H9 (cell line): ENCODE results near the gene BANF1. TPM values are rescaled to one million over a fixed set of nuclear protein-coding genes. Genes with fewer than 3 reads are reported as not detected.

Experiments used
- DNase-seq: peaks from one replicate; pipeline ENCODE4 v3.0.0-alpha.2; 2017
- H2AFZ ChIP-seq: one replicate; pipeline ENCODE4 v1.6.1; 2013; ENCODE audit warnings: mild to moderate bottlenecking, low read length, control low read depth, moderate library complexity
- H2AK5ac ChIP-seq: 2 replicates; pipeline ENCODE4 v1.6.1; 2013; ENCODE audit warnings: low read length, control low read depth, mixed read lengths; ENCODE audit not compliant: insufficient read length
- H2BK120ac ChIP-seq: one replicate; pipeline ENCODE4 v1.6.1; 2013; ENCODE audit warnings: low read depth, mild to moderate bottlenecking, low read length, control low read depth, inconsistent platforms; ENCODE audit not compliant: poor library complexity, severe bottlenecking
- H2BK12ac ChIP-seq: 2 replicates; pipeline ENCODE4 v1.6.1; 2013; ENCODE audit warnings: low read length, control low read depth, mixed read lengths, low read depth; ENCODE audit not compliant: insufficient read length
- H2BK15ac ChIP-seq: 2 replicates; pipeline ENCODE4 v1.6.1; 2013; ENCODE audit warnings: low read depth, low read length, control low read depth
- H2BK20ac ChIP-seq: one replicate; pipeline ENCODE4 v1.6.1; 2013; ENCODE audit warnings: low read depth, mild to moderate bottlenecking, low read length, control low read depth, inconsistent platforms; ENCODE audit not compliant: poor library complexity, severe bottlenecking
- H2BK5ac ChIP-seq: 2 replicates; pipeline ENCODE4 v1.6.1; 2013; ENCODE audit warnings: low read length, control low read depth, mixed read lengths; ENCODE audit not compliant: insufficient read length
- H3K14ac ChIP-seq: 2 replicates; pipeline ENCODE4 v1.6.1; 2013; ENCODE audit warnings: low read length, control low read depth; ENCODE audit not compliant: insufficient read depth
- H3K18ac ChIP-seq: 2 replicates; pipeline ENCODE4 v1.6.1; 2013; ENCODE audit warnings: low read depth, mild to moderate bottlenecking, mixed read lengths, low read length, control low read depth; ENCODE audit not compliant: insufficient read length
- H3K23ac ChIP-seq: 2 replicates; pipeline ENCODE4 v1.6.1; 2013; ENCODE audit warnings: low read length, control low read depth, mixed read lengths, low read depth; ENCODE audit not compliant: insufficient read length
- H3K23me2 ChIP-seq: 2 replicates; pipeline ENCODE4 v1.6.1; 2013; ENCODE audit warnings: low read depth, mild to moderate bottlenecking, mixed read lengths, low read length, control low read depth; ENCODE audit not compliant: insufficient read length, poor library complexity, severe bottlenecking
- H3K27ac ChIP-seq: 2 replicates; pipeline ENCODE4 v1.5.1; 2013; ENCODE audit warnings: low read length, control low read depth, mixed read lengths, low read depth; ENCODE audit not compliant: insufficient read length
- H3K27me3 ChIP-seq: 2 replicates; pipeline ENCODE4 v1.6.1; 2013; ENCODE audit warnings: low read length, control low read depth, inconsistent platforms; ENCODE audit not compliant: insufficient read depth
- H3K4ac ChIP-seq: 2 replicates; pipeline ENCODE4 v1.6.1; 2013; ENCODE audit warnings: low read depth, mild to moderate bottlenecking, control low read depth, inconsistent platforms, low read length, moderate library complexity
- H3K4me1 ChIP-seq: 2 replicates; pipeline ENCODE4 v1.6.1; 2013; ENCODE audit warnings: low read length, control low read depth, inconsistent platforms; ENCODE audit not compliant: insufficient read depth
- H3K4me2 ChIP-seq: 2 replicates; pipeline ENCODE4 v1.6.1; 2013; ENCODE audit warnings: low read length, control low read depth, mixed read lengths; ENCODE audit not compliant: insufficient read length, insufficient read depth
- H3K56ac ChIP-seq: 2 replicates; pipeline ENCODE4 v1.6.1; 2013; ENCODE audit warnings: low read depth, mild to moderate bottlenecking, mixed read lengths, low read length, control low read depth; ENCODE audit not compliant: insufficient read length
- H3K79me1 ChIP-seq: 2 replicates; pipeline ENCODE4 v1.6.1; 2013; ENCODE audit warnings: low read depth, mild to moderate bottlenecking, moderate library complexity, low read length, control low read depth, inconsistent platforms; ENCODE audit not compliant: insufficient read depth, poor library complexity, severe bottlenecking
- H3K79me2 ChIP-seq: 2 replicates; pipeline ENCODE4 v1.6.1; 2013; ENCODE audit warnings: low read length, control low read depth, inconsistent platforms; ENCODE audit not compliant: insufficient read depth
- H3K9ac ChIP-seq: 2 replicates; pipeline ENCODE4 v1.6.1; 2013; ENCODE audit warnings: low read length, control low read depth, mixed read lengths; ENCODE audit not compliant: insufficient read length; ENCODE audit errors: extremely low read depth
- H3K9me3 ChIP-seq: one replicate; pipeline ENCODE4 v1.6.1; 2013; ENCODE audit warnings: low read depth, low read length, inconsistent platforms; ENCODE audit not compliant: control insufficient read depth
- H3T11ph ChIP-seq: one replicate; pipeline ENCODE4 v1.6.1; 2013; ENCODE audit warnings: mild to moderate bottlenecking, low read length, control low read depth, inconsistent platforms
- H4K20me1 ChIP-seq: one replicate; pipeline ENCODE4 v1.6.1; 2013; ENCODE audit not compliant: control insufficient read depth, insufficient read length, insufficient read depth
- H4K5ac ChIP-seq: 2 replicates; pipeline ENCODE4 v1.6.1; 2013; ENCODE audit warnings: low read depth, mild to moderate bottlenecking, mixed read lengths, low read length, control low read depth; ENCODE audit not compliant: insufficient read length
- H4K8ac ChIP-seq: replicated peaks from 2 replicates; pipeline ENCODE4 v1.6.1; 2013; ENCODE audit warnings: low read length, control low read depth, mixed read lengths, low read depth; ENCODE audit not compliant: insufficient read length
- H4K91ac ChIP-seq: 2 replicates; pipeline ENCODE4 v1.6.1; 2013; ENCODE audit warnings: low read depth, mild to moderate bottlenecking, moderate library complexity, mixed read lengths, low read length, control low read depth; ENCODE audit not compliant: insufficient read length
- H3K27ac Mint-ChIP-seq, 3 experiments: 2 replicates in 2 of 3; 3 replicates in 1 of 3; pipeline ENCODE4 v1.8.0; 2020 to 2021; ENCODE audit warnings: mixed read lengths in 3 of 3, mild to moderate bottlenecking in 1 of 3, moderate library complexity in 1 of 3
- H3K27me3 Mint-ChIP-seq: 2 replicates; pipeline ENCODE4 v1.8.0; 2021; ENCODE audit warnings: low read depth, mild to moderate bottlenecking, moderate library complexity, mixed read lengths
- H3K36me3 Mint-ChIP-seq, 3 experiments: 2 replicates in 2 of 3; 3 replicates in 1 of 3; pipeline ENCODE4 v1.8.0; 2020 to 2021; ENCODE audit warnings: low read depth in 3 of 3, mixed read lengths in 3 of 3; ENCODE audit not compliant: insufficient read depth in 1 of 3
- H3K4me1 Mint-ChIP-seq, 2 experiments: 2 replicates each; pipeline ENCODE4 v1.8.0; 2020; ENCODE audit warnings: mixed read lengths in 2 of 2
- H3K4me3 Mint-ChIP-seq, 2 experiments: 2 replicates in 1 of 2; 3 replicates in 1 of 2; pipeline ENCODE4 v1.8.0; 2020 to 2021; ENCODE audit warnings: mild to moderate bottlenecking in 2 of 2, mixed read lengths in 2 of 2, moderate library complexity in 1 of 2
- H3K9me3 Mint-ChIP-seq, 2 experiments: 2 replicates in 1 of 2; 3 replicates in 1 of 2; pipeline ENCODE4 v1.8.0; 2020; ENCODE audit warnings: mild to moderate bottlenecking in 2 of 2, mixed read lengths in 2 of 2, moderate library complexity in 1 of 2
- WGBS: extraction: QIAGEN DNeasy Blood & Tissue Kit; methylation state at CpG from one replicate; pipeline ENCODE4 v1.1.7; 2013; ENCODE audit warnings: missing lambda C conversion rate, low lambda C conversion rate, mixed read lengths; ENCODE audit not compliant: insufficient read length; ENCODE audit errors: extremely low coverage; 5-methylcytosine and 5-hydroxymethylcytosine counted together
- total RNA-seq: library from RNA; stranded (reverse); gene quantifications from 2 replicates; pipeline ENCODE4 v1.2.1, GENCODE V29; 2021
- TF ChIP-seq, protein P1 (sequence below): fragments of 200-600 bp; sonication (generic); conservative IDR thresholded peaks from 3 replicates; pipeline ENCODE4 v1.8.0; 2021; ENCODE audit warnings: antibody characterized with exemption, mild to moderate bottlenecking

Gene BANF1
- total RNA-seq, 1 experiment from 2014 or later: 346 TPM

DNA sequence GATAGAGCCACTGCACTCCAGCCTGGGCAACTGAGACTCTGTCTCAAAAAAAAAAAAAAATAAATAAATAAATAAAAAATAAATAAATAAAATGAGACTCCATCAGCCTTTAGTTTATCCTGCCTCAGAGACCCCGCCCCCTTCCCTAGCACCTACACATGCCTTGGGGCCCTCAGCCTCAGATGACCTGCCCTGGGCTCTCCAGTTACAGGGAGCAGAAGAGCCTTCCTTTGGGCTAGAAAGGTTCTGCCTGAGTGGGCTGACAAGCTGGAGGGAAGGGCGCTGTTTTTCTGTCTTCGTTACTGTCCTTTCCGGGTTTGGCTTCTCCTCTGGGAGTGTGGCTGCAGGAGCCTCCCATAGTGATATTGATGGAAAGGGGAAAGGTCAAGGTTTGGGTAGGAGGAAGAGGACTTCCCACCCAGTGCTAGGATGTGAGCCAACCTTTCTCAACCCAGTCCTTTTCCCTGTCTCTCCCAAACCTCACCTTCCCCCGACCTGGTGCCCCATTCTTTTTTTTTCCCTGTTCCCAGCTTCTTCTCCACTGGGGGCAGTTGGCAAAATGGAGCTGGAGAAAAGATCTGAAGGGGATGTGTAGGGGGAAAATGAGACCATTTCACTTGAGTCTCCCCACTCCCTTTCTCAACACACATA, 48.4 kb downstream of the BANF1 start:
- no CpG with 5 or more reads among the region's 5 CpGs for WGBS
- Histone ChIP-seq H4K20me1 (peaks cover 3% of the 10 kb centered on the region), H2BK20ac (no peak overlapping the region), H2BK15ac (no peak overlapping the region), H3K14ac (no peak overlapping the region; the same call in 1 of the 2 replicates), H2BK12ac (no peak overlapping the region), H3K18ac (no peak overlapping the region), H2BK5ac (no peak overlapping the region), H3K56ac (no peak overlapping the region), H3K23me2 (peaks cover 15% of the 10 kb centered on the region), H3K79me2 (peaks cover 12% of the 10 kb centered on the region; the same call in 1 of the 2 replicates), H2AFZ (no peak overlapping the region), H4K5ac (no peak overlapping the region), H4K91ac (no peak overlapping the region), H2AK5ac (no peak overlapping the region), H3K27me3 (no peaks in the 10 kb centered on the region), H4K8ac (no peak overlapping the region), H3K4ac (no peak overlapping the region), H3K23ac (no peak overlapping the region), H3K79me1 (peaks cover 9% of the 10 kb centered on the region), H2BK120ac (no peak overlapping the region), H3K9me3 (no peaks in the 10 kb centered on the region), H3K4me1 (peaks cover 6% of the 10 kb centered on the region; the same call in 1 of the 2 replicates), H3T11ph (no peak overlapping the region), H3K9ac (peak overlapping the region; percentile 40), H3K4me2 (peak overlapping the region; percentile 44), H3K27ac (no peak overlapping the region)
- no peaks in the 10 kb centered on the region for H3K9me3 Mint-ChIP-seq
- TF ChIP-seq, protein P1, sequence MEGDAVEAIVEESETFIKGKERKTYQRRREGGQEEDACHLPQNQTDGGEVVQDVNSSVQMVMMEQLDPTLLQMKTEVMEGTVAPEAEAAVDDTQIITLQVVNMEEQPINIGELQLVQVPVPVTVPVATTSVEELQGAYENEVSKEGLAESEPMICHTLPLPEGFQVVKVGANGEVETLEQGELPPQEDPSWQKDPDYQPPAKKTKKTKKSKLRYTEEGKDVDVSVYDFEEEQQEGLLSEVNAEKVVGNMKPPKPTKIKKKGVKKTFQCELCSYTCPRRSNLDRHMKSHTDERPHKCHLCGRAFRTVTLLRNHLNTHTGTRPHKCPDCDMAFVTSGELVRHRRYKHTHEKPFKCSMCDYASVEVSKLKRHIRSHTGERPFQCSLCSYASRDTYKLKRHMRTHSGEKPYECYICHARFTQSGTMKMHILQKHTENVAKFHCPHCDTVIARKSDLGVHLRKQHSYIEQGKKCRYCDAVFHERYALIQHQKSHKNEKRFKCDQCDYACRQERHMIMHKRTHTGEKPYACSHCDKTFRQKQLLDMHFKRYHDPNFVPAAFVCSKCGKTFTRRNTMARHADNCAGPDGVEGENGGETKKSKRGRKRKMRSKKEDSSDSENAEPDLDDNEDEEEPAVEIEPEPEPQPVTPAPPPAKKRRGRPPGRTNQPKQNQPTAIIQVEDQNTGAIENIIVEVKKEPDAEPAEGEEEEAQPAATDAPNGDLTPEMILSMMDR: no peak; the same call in 2 of the 3 replicates
- H3K4me1 Mint-ChIP-seq: peaks cover 28 to 41% of the 10 kb centered on the region in 2 experiments
- peaks cover 19 to 29% (median 29%) of the 10 kb centered on the region in 3 experiments for H3K36me3 Mint-ChIP-seq
- peak overlapping the region; percentile 42 to 97 (median 93) for H3K27ac Mint-ChIP-seq
- H3K4me3 Mint-ChIP-seq: peak overlapping the region; percentile 95 to 99
- DNase-seq: no peak
- no peaks in the 10 kb centered on the region; the same call in 1 of the 2 replicates for H3K27me3 Mint-ChIP-seq
